Keratinocyte (primary cell): ENCODE measurements around the gene TOMM22.

Source experiments
- EZH2 ChIP-seq: IDR thresholded peaks from one replicate; pipeline ENCODE4 v1.6.1; 2012; ENCODE audit warnings: inconsistent platforms, mild to moderate bottlenecking, low read length, moderate library complexity
- TF ChIP-seq, protein P1 (sequence below), 3 experiments: IDR thresholded peaks in 1 of 3; conservative IDR thresholded peaks in 1 of 3; optimal IDR thresholded peaks in 1 of 3; 2 replicates in 2 of 3; 3 replicates in 1 of 3; pipeline versions ENCODE3 to v1.5.1; 2011; ENCODE audit warnings: low read length in 3 of 3, mild to moderate bottlenecking in 3 of 3, moderate library complexity in 2 of 3, control low read depth in 1 of 3, inconsistent platforms in 1 of 3; ENCODE audit not compliant: insufficient read depth in 2 of 3; ENCODE audit errors: extremely low read depth in 1 of 3

DNA sequence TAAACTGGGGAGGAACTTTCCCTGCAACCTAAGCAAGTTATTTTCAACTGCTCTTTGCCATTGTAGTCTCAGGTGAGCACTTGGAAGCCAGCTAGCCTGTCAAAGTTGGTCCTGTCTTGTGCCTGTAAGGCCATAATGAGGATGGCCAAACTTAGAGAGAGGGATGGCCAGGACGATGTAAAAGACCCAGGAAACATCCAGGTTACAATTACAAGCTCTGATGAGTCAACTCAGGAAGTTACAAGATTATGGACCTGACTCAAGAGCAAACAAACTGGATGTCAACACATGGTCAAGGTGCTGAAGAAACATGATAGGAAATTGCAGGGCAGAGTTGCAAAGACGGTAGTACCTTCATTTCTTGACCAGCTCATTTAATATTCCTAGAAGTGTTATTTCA lies 25.6 kb downstream of the TOMM22 start:
- TF ChIP-seq, protein P1, sequence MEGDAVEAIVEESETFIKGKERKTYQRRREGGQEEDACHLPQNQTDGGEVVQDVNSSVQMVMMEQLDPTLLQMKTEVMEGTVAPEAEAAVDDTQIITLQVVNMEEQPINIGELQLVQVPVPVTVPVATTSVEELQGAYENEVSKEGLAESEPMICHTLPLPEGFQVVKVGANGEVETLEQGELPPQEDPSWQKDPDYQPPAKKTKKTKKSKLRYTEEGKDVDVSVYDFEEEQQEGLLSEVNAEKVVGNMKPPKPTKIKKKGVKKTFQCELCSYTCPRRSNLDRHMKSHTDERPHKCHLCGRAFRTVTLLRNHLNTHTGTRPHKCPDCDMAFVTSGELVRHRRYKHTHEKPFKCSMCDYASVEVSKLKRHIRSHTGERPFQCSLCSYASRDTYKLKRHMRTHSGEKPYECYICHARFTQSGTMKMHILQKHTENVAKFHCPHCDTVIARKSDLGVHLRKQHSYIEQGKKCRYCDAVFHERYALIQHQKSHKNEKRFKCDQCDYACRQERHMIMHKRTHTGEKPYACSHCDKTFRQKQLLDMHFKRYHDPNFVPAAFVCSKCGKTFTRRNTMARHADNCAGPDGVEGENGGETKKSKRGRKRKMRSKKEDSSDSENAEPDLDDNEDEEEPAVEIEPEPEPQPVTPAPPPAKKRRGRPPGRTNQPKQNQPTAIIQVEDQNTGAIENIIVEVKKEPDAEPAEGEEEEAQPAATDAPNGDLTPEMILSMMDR (optimal IDR thresholded peaks at IDR 0.05 in 1 of 3, IDR thresholded peaks at IDR 0.05 in 1 of 3, conservative IDR thresholded peaks at IDR 0.05 in 1 of 3; ENCODE audit: extremely low read depth in 1 of 3, insufficient read depth in 2 of 3, low read length in 3 of 3), result no peak
- TF ChIP-seq EZH2, result no peak
